IPS-11a (cell line): Measurements from ENCODE around the gene AP3M1.

ENCODE experiments used
- H3K4me3 ChIP-seq: one replicate; pipeline ENCODE4 v1.5.1; 2013; ENCODE audit warnings: low read depth, low read length, control low read depth

AP3M1 gene

GRCh38 chr10:74081941-74082718, 68.5 kb downstream of the AP3M1 start:
- H3K4me3 ChIP-seq, result no peak overlapping the region

- no peak overlapping the region for H3K4me3 ChIP-seq
Measured at GRCh38 chr10:74081192-74081803, 69.3 kb downstream of the AP3M1 start.

- no peak overlapping the region for H3K4me3 ChIP-seq
Measured at GRCh38 chr10:74079936-74080590, 70.6 kb downstream of the AP3M1 start.

GRCh38 chr10:74079028-74079935, 71.3 kb downstream of the AP3M1 start:
- no peak overlapping the region for H3K4me3 ChIP-seq

- H3K4me3 ChIP-seq, result no peak overlapping the region
Measured at GRCh38 chr10:74078037-74078436, 72.6 kb downstream of the AP3M1 start.

- no peak overlapping the region for H3K4me3 ChIP-seq
Measured at GRCh38 chr10:74077416-74077815, 73.2 kb downstream of the AP3M1 start.

GRCh38 chr10:74076961-74077360, 73.7 kb downstream of the AP3M1 start:
- no peak overlapping the region for H3K4me3 ChIP-seq

- H3K4me3 ChIP-seq, result no peak overlapping the region
Measured at GRCh38 chr10:74075906-74076305, 74.7 kb downstream of the AP3M1 start.

- H3K4me3 ChIP-seq, result no peak overlapping the region
Measured at GRCh38 chr10:74072503-74072902, 78.1 kb downstream of the AP3M1 start.

- H3K4me3 ChIP-seq, result no peak overlapping the region
Measured at GRCh38 chr10:74071157-74071556, 79.5 kb downstream of the AP3M1 start.
